AG04449 (cell line): ENCODE results near the gene HHIPL1.

Source experiments
- CTCF ChIA-PET: fragments of 350-600 bp; formaldehyde crosslinking; extraction: SDS; loops from one replicate; lab custom pipeline; 2021; ENCODE audit warnings: antibody characterized with exemption; lab: Yijun Ruan, JAX
- POLR2A ChIA-PET: fragments of 400-600, 350-600 bp; formaldehyde crosslinking; extraction: SDS; loops from one replicate; lab custom pipeline; 2020; ENCODE audit warnings: antibody characterized with exemption, inconsistent platforms; lab: Yijun Ruan, JAX
- DNase-seq: peaks from one replicate; pipeline ENCODE4 v3.0.0-alpha.2; 2010; ENCODE audit warnings: low read depth, low spot score
- H3K4me3 ChIP-seq: 2 replicates; pipeline ENCODE4 v1.5.1; 2011; ENCODE audit warnings: low read depth, mild to moderate bottlenecking, control low read depth, low read length
- TF ChIP-seq, protein P1 (sequence below): IDR thresholded peaks from one replicate; pipeline ENCODE4 v1.5.1; 2011; ENCODE audit warnings: mild to moderate bottlenecking, moderate library complexity, low read length, control low read depth, inconsistent platforms; ENCODE audit not compliant: insufficient read depth; ENCODE audit errors: missing control alignments

HHIPL1 gene

DNA sequence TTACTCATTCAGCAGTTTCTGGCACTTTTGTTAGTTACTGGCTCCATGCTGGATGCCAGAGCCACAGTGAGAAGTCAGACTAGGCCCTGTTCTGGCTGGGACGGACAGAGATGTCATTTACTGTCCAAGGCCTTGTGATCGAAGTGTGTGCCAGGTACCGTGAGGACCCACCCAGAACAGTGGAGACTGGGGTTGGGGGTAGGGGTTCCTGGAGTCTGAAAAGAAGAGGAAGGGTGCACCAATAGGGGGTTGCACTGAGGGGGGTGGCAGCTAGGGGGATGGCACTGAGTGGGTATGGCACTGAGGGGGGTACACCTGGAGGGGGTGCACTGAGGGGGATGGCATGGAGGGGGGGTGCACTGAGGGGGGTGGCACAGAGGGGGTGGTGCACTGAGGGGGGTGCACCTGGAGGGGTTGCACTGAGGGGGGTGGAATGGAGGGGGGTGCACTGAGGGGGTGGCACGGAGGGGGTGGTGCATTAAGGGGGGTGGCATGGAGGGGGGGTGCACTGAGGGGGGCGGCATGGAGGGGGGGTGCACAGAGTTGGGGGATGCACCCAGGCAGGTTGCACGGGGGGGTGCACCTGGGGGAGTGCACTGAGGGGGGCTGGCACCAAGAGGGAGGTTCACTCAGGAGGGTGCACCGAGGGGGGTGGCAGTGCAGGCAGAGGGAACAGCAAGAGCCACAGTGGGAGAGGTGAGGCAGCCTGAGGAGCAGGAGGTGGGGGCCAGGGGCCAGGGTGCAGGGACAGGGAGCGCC, 28.6 kb downstream of the HHIPL1 start:
- CTCF ChIA-PET, result interaction anchor here (1.0 to 1.4 kb wide), 2 partner anchors 9 to 17 kb away, joined by 4 to 5 read pairs; no protein-coding TSS in a partner anchor
- DNase-seq, result no peak
- no peak overlapping the region for H3K4me3 ChIP-seq
- POLR2A ChIA-PET, result no interaction called here
- TF ChIP-seq, protein P1, sequence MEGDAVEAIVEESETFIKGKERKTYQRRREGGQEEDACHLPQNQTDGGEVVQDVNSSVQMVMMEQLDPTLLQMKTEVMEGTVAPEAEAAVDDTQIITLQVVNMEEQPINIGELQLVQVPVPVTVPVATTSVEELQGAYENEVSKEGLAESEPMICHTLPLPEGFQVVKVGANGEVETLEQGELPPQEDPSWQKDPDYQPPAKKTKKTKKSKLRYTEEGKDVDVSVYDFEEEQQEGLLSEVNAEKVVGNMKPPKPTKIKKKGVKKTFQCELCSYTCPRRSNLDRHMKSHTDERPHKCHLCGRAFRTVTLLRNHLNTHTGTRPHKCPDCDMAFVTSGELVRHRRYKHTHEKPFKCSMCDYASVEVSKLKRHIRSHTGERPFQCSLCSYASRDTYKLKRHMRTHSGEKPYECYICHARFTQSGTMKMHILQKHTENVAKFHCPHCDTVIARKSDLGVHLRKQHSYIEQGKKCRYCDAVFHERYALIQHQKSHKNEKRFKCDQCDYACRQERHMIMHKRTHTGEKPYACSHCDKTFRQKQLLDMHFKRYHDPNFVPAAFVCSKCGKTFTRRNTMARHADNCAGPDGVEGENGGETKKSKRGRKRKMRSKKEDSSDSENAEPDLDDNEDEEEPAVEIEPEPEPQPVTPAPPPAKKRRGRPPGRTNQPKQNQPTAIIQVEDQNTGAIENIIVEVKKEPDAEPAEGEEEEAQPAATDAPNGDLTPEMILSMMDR, result no peak

DNA sequence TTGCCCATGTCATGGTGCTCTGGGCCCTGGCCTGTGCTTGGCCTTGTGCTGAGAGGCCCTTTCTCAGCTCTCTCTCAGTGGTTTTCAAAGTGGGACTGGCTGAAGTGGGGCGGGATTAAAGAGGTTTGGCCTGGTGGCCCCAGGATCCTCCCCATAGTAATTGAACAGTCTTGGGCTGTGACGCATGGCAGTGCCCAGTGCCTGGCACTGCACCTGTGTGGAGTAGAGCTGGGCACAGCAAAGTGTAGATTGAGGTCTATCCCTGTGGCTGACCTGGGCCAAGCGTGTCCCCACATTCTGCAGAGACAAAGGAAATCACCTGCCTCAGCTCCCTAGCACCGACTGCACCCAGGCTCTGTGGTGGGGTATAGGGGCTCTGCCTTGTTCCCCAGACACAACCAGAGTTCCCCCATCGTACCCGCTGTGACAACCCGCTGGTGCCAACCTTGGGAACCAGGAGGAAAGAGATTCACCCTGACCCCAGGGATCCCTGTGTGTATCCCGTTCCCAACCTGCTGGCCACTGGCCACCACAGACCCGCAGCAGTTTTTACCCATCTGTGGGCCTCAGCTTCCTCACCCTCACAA, 29.2 kb downstream of the HHIPL1 start:
- POLR2A ChIA-PET, result no interaction called here
- TF ChIP-seq, protein P1, result no peak
- no peak overlapping the region for H3K4me3 ChIP-seq
- CTCF ChIA-PET, result interaction anchor here (1.0 kb wide), 1 partner anchor 10 kb away, joined by 3 read pairs; the partner anchor contains the start of gene CYP46A1
- no peak for DNase-seq

- TF ChIP-seq, protein P1, result no peak
- no peak overlapping the region for H3K4me3 ChIP-seq
- no peak for DNase-seq
- ChIA-PET POLR2A (no interaction called here), CTCF (interaction anchor here (1.0 to 8.1 kb wide), 2 partner anchors 10 to 209 kb away, joined by 3 to 134 read pairs; partner anchors contain the start of gene CYP46A1)
Measured at GRCh38 chr14:99674776-99675381, 29.9 kb downstream of the HHIPL1 start.

GRCh38 chr14:99675382-99675835, 30.5 kb downstream of the HHIPL1 start:
- POLR2A ChIA-PET, result no interaction called here
- CTCF ChIA-PET, result interaction anchor here (8.1 kb wide), 1 partner anchor 209 kb away, joined by 134 read pairs; no protein-coding TSS in a partner anchor
- TF ChIP-seq, protein P1, result no peak
- DNase-seq, result no peak
- no peak overlapping the region for H3K4me3 ChIP-seq

GRCh38 chr14:99675951-99676350, 31.0 kb downstream of the HHIPL1 start:
- no peak for DNase-seq
- ChIA-PET CTCF (interaction anchor here (0.9 to 8.1 kb wide), 3 partner anchors 30 to 271 kb away, joined by 3 to 134 read pairs (median 3); no protein-coding TSS in a partner anchor), POLR2A (no interaction called here)
- TF ChIP-seq, protein P1, result no peak
- H3K4me3 ChIP-seq, result no peak overlapping the region
